ENCODE measurements around the gene SGIP1. TPM values are rescaled to one million over a fixed set of nuclear protein-coding genes. Genes with fewer than 3 reads are reported as not detected.
"Not testable (repeated sequence)": the region's sequence is repeated elsewhere in the genome, so short reads cannot be mapped to it uniquely, and the experiment has no call there.

SGIP1 gene
- total RNA-seq, 8 experiments from 2014 or later, result 0.05 to 82.9 (median 26.2) TPM; not detected in 1

DNA sequence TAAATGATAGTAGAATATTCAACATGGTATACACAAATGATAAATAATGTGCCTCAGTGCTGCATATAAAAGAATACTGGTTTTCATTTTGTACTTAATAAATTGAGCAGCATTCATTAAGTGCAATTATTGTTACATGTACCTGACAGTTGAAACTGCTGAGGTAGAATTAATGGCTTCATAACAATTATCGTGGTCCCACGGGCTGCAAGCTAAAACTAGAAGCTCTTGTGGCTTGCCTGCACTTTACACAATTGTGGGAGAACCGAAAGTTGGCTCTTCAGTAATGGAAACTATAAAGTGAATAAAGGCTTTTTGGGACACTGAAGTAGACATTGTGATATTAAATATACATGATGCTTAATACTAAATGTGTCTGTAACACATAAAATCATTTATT lies 243.9 kb downstream of the SGIP1 start:
- WGBS, 10 experiments, result 0 to 90% (median 71%) methylated on average over 1 to 3 of the region's 3 CpGs; no CpG with 5 or more reads in 1 of the 10 experiments
- H3K4me3 ChIP-seq, result no peak overlapping the region

DNA sequence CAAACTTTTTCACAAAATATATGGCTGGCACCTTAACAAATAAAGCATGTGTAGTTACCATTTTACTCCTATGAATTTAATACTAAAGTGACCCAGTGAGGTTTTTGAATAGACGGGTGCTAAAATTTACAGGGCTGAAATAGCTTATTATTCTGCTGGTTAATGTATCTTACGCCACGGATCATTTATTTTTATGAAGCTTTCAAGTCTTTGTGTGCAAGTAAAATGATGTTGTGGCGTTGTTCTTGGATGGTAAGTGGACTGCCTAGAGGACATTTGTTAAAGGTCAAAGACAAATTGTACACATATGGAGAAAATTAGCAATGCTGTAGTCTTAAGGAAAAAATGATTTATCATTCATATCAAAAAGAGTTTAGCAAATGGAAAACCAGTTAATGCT lies 244.3 kb downstream of the SGIP1 start:
- 9 to 89% (median 71%) methylated on average over 1 to 4 of the region's 4 CpGs; no CpG with 5 or more reads in 1 of the 10 experiments for WGBS, 10 experiments
- Histone ChIP-seq H3K4me3 (no peak overlapping the region), H3K4me1 (replicated peaks in 1 of 2) (peaks cover 5 to 21% of the 10 kb centered on the region in 2 donors), H3K27ac (no peak overlapping the region)
- ATAC-seq (replicated peaks in 6 of 8), result peak in 4 of 8 experiments; percentile 42 to 79 (median 56)
- in situ Hi-C loops (cut with MboI; ENCODE audit: low pct_unique_long_range_greater_than_20kb in 2 of 9, low sequenced_read_pairs in 9 of 9, unreplicated experiment in 9 of 9), result no loop called here

More for the DNA sequence above, 243.9 kb downstream of the SGIP1 start:
- peak in 2 of 8 experiments; percentile 47 to 66 for ATAC-seq (replicated peaks in 6 of 8)
- H3K27ac ChIP-seq, result no peak overlapping the region
- in situ Hi-C loops (cut with MboI; ENCODE audit: low pct_unique_long_range_greater_than_20kb in 2 of 9, low sequenced_read_pairs in 9 of 9, unreplicated experiment in 9 of 9), result no loop called here
- H3K4me1 ChIP-seq (replicated peaks in 1 of 2), result peaks cover 5 to 21% of the 10 kb centered on the region in 2 donors

DNA sequence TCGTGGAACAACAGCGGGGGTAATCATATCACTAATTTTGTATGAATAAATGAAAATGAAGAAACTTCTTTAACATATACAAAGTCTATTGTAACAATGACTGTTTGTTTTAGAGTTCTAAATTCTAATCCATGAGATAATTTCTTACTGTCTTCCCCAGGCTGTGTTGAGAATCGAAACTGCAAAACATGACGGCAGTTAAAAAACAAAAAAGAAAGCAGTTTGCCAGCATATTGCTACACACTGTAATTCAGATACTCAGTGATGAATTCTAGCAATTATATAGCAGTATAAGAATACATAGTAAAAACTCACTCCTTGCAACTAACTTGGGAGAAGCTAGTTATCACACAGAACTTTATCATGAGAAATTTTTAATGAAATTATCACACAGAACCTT lies 245.0 kb downstream of the SGIP1 start:
- 14 to 100% (median 95%) methylated on average over 2 to 4 of the region's 4 CpGs for WGBS, 10 experiments

DNA sequence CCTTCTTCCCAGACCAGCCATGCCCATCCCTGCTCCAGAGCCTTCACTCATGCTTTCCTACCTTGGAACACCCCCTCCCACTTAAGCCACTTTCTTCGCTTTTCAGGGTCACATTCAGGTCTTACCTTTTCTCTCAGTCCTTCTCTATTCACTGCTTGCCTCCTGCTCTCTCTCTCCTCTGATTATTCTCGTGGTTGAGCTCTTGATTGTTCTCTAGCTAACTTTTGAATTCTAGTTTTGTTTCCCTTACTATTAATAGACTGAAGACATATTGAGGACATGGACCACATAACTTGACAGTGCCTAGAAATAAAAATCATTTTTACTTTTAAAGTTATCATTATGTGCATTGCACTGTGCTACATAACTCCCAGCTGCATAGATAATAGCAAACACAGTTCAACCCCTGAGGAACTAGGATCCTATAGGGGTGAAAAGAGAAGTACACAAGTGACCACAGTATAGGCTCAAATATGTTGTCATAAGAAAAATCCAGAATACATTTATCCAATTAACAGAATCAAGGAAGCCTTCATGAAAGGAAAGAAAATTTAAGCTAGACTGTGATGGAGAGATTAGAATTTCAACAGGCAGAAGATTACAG lies 245.6 kb downstream of the SGIP1 start:
- ATAC-seq (replicated peaks in 6 of 8), result no peak

More for the DNA sequence above, 245.0 kb downstream of the SGIP1 start:
- in situ Hi-C loops (cut with MboI; ENCODE audit: low pct_unique_long_range_greater_than_20kb in 2 of 9, low sequenced_read_pairs in 9 of 9, unreplicated experiment in 9 of 9), result no loop called here
- Histone ChIP-seq H3K27ac (no peak overlapping the region), H3K4me3 (no peak overlapping the region), H3K4me1 (replicated peaks in 1 of 2) (peaks cover 4 to 19% of the 10 kb centered on the region in 2 donors)
- ATAC-seq (replicated peaks in 6 of 8), result peak in 1 of 8 experiments; percentile 52

DNA sequence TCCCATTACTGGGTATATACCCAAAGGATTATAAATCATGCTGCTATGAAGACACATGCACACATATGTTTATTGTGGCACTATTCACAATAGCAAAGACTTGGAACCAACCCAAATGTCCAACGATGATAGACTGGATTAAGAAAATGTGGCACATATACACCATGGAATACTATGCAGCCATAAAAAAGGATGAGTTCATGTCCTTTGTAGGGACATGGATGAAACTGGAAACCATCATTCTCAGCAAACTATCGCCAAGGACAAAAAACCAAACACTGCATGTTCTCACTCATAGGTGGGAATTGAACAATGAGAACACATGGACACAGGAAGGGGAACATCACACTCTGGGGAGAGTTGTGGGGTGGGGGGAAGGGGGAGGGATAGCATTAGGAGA lies 251.8 kb downstream of the SGIP1 start:
- WGBS, 10 experiments, result no CpG with 5 or more reads among the region's 2 CpGs
- ATAC-seq (replicated peaks in 6 of 8), result not testable (repeated sequence)

More for the DNA sequence above, 245.6 kb downstream of the SGIP1 start:
- WGBS, 10 experiments, result 36 to 84% (median 76%) methylated on average over 1 to 2 of the region's 2 CpGs
- no peak overlapping the region for H3K27ac ChIP-seq
- no peak overlapping the region for H3K4me3 ChIP-seq
- in situ Hi-C loops (cut with MboI; ENCODE audit: low pct_unique_long_range_greater_than_20kb in 2 of 9, low sequenced_read_pairs in 9 of 9, unreplicated experiment in 9 of 9), result no loop called here
- H3K4me1 ChIP-seq (replicated peaks in 1 of 2), result peaks cover 0 to 13% of the 10 kb centered on the region in 2 donors

DNA sequence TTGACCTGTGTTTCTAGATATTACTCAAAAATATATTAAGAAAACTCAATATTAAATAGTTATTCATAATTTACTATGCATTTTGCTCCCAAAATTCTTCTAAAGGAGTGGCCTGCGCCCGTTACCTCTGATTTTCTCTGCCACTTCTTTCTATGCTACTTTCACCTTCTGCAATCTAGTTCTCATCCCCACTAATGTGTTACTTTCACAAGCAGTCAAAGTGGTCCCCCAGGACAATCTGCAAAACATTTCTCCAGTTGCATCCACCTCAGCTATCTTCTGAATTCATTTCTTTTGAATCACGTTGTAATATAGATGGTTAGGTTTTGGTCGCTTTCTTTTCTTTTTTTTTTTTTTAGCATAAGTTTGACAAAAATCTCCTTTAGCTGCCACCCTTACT lies 253.7 kb downstream of the SGIP1 start:
- in situ Hi-C loops (cut with MboI; ENCODE audit: low pct_unique_long_range_greater_than_20kb in 2 of 9, low sequenced_read_pairs in 9 of 9, unreplicated experiment in 9 of 9), result no loop called here
- Histone ChIP-seq H3K4me3 (no peak overlapping the region), H3K27ac (no peak overlapping the region), H3K4me1 (replicated peaks in 1 of 2) (no peaks in the 10 kb centered on the region)
- ATAC-seq (replicated peaks in 6 of 8), result no peak
- WGBS, 10 experiments, result 68 to 100% (median 92%) methylated on average over 3 to 4 of the region's 4 CpGs

More for the DNA sequence above, 251.8 kb downstream of the SGIP1 start:
- H3K4me3 ChIP-seq; in situ Hi-C loops (cut with MboI; ENCODE audit: low pct_unique_long_range_greater_than_20kb in 2 of 9, low sequenced_read_pairs in 9 of 9, unreplicated experiment in 9 of 9); H3K4me1 ChIP-seq (replicated peaks in 1 of 2); H3K27ac ChIP-seq: not testable (repeated sequence)

DNA sequence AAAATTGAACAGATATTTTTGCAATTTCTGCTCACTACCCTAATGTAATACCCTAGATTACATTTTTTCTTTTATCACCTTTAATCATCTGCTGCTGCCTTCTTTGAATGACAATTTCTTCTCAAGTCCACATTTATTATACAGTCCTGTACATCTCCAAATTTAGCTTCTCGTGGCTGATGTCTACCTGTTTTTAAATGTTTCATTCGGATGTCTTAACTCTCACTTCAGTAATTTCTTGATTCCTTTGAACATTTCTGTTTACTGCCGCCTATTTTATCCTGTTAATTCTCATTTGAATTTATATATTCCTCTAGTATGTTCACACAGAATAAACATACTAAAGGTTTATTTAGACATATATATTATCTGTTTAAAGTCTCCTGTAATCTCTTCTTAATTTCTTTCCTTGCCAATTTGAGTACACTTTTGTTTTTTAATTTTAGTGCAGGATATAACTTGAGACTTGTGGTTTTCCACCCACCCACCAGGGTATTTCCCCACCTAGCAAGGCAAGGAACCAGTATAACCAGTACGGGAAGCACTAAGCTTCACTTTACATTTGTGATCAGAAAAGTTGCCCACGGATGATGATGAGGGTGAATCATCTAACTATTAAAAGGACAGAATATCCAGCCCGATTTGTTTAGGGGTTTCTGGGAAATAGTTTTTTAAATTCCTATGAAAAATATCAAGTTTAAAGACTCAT lies 254.4 kb downstream of the SGIP1 start:
- no peak for ATAC-seq (replicated peaks in 6 of 8)
- in situ Hi-C loops (cut with MboI; ENCODE audit: low pct_unique_long_range_greater_than_20kb in 2 of 9, low sequenced_read_pairs in 9 of 9, unreplicated experiment in 9 of 9), result no loop called here
- no peak overlapping the region for H3K27ac ChIP-seq
- H3K4me3 ChIP-seq, result no peak overlapping the region
- WGBS, 10 experiments, result 52 to 89% (median 76%) methylated on average over 4 to 6 of the region's 6 CpGs
- H3K4me1 ChIP-seq (replicated peaks in 1 of 2), result no peaks in the 10 kb centered on the region

DNA sequence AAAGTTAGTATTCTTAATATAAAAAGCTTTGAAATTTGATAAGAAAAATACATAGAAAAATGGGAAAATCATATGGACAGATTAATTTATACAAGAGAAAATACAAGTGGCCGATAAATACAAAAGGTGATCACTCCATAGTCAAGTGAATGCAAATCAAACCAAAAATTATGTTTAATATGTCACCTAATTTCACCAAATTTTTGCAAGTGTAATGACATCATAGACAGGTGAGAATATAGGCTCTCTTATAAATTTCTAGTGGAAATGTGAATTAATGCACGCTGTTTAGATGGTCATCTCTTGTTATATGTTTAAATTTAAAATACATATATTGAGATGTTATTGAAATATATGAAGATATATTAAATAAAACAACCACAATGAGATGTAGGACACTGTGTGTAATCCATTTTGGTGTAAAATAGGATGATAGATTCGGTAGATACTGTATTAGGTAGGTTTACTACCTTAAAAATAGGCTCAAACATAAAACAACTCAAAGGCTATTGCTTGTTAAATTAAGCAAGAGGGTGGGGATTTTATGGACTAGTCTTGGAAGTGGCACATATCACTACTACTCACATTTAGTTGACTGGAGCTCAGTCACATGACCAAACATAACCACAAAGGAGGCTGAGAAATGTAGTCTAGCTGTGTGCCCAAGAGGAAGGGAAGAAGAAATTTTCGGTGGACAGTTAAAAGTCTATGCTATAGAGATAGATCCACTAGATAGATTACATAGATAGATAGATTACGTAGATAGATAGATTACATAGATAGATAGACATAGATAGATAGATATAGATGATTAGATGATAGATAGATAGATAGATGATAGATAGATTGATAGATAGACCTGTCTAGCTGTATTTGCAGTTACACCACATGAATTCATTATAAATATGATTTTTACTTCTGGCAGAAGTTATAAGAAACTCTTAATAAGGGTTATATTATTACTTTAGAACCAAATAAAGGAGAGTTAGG lies 258.0 kb downstream of the SGIP1 start:
- no peak overlapping the region for H3K4me3 ChIP-seq
- no peak overlapping the region for H3K27ac ChIP-seq
- no peaks in the 10 kb centered on the region for H3K4me1 ChIP-seq (replicated peaks in 1 of 2)
- in situ Hi-C loops (cut with MboI; ENCODE audit: low pct_unique_long_range_greater_than_20kb in 2 of 9, low sequenced_read_pairs in 9 of 9, unreplicated experiment in 9 of 9), result no loop called here
- ATAC-seq (replicated peaks in 6 of 8), result no peak
- WGBS, 10 experiments, result 53 to 95% (median 85%) methylated on average over 2 to 5 of the region's 5 CpGs

DNA sequence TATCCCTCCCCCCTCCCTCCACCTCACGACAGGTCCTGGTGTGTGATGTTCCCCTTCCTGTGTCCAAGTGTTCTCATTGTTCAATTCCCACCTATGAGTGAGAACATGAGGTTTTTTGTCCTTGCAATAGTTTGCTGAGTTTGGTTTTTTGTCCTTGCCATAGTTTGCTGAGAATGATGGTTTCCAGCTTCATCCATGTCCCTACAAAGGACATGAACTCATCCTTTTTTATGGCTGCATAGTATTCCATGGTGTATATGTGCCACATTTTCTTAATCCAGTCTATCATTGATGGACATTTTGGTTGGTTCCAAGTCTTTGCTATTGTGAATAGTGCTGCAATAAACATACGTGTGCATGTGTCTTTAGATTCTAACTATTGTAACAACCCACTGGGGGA lies 261.9 kb downstream of the SGIP1 start:
- in situ Hi-C loops (cut with MboI; ENCODE audit: low pct_unique_long_range_greater_than_20kb in 2 of 9, low sequenced_read_pairs in 9 of 9, unreplicated experiment in 9 of 9); ATAC-seq (replicated peaks in 6 of 8); H3K27ac ChIP-seq; H3K4me3 ChIP-seq; H3K4me1 ChIP-seq (replicated peaks in 1 of 2): not testable (repeated sequence)
- WGBS, 10 experiments, result 40 to 100% (median 74%) methylated on average over 1 to 2 of the region's 2 CpGs; no CpG with 5 or more reads in 5 of the 10 experiments

Other genes starting within 250 kb of the SGIP1 start
- gene DYNLT5, start 218.3 kb downstream of the SGIP1 start, total RNA-seq, result 10 to 100 TPM in 1 of 8 experiments, 1 to 10 TPM in 1, under 1 TPM in 3, not detected in 3; 0.33 to 51.9 (median 0.50) TPM